Cardiac muscle cell (in vitro differentiated cells and primary cell): ENCODE measurements around the gene GAB1. TPM values are rescaled to one million over a fixed set of nuclear protein-coding genes. Genes with fewer than 3 reads are reported as not detected.

Experiments
- DNase-seq, 2 donors: peaks; one replicate each; pipeline versions ENCODE4 v3.0.0 to v3.0.0-alpha.2; 2010 to 2017; ENCODE audit warnings: low read depth in 1 of 2, low spot score in 1 of 2
- H3K27ac ChIP-seq: fragments of 200-600 bp; sonication (generic); 2 replicates; pipeline ENCODE4 v1.5.1; 2016
- H3K27me3 ChIP-seq: fragments of 200-600 bp; sonication (generic); 2 replicates; pipeline ENCODE4 v1.6.0; 2016; ENCODE audit warnings: control low read depth
- H3K36me3 ChIP-seq: fragments of 200-600 bp; sonication (generic); 2 replicates; pipeline ENCODE4 v1.5.1; 2016; ENCODE audit warnings: control low read depth
- H3K4me1 ChIP-seq: fragments of 200-600 bp; sonication (generic); 2 replicates; pipeline ENCODE4 v1.8.1; 2017; ENCODE audit warnings: low read depth, mild to moderate bottlenecking, mixed run types
- H3K4me3 ChIP-seq: fragments of 200-600 bp; sonication (generic); 2 replicates; pipeline ENCODE4 v1.5.1; 2016; ENCODE audit warnings: mild to moderate bottlenecking
- H3K9me3 ChIP-seq: fragments of 200-600 bp; sonication (generic); 2 replicates; pipeline ENCODE4 v1.5.1; 2017; ENCODE audit warnings: low read depth, mild to moderate bottlenecking, control low read depth
- polyA plus RNA-seq: library from polyadenylated mRNA; unstranded; fragments of >200 nt; fragmentation: Nextera tagmentation; extraction: Ambion mirVana; gene quantifications from 2 replicates; pipeline ENCODE4 v1.2.1, GENCODE V29; 2016
- total RNA-seq: library from RNA; depleted of rRNA; stranded (reverse); fragments of >200 nt; gene quantifications from 2 replicates; pipeline ENCODE4 v1.2.3, GENCODE V29; 2016
- TF ChIP-seq, protein P1 (sequence below): IDR thresholded peaks from 2 replicates; pipeline ENCODE4 v1.5.1; 2012; ENCODE audit warnings: low read depth, mild to moderate bottlenecking, low read length

The GAB1 gene
- total and polyA plus RNA-seq, 2 experiments from 2014 or later = 11.9 to 63.9 TPM

DNA sequence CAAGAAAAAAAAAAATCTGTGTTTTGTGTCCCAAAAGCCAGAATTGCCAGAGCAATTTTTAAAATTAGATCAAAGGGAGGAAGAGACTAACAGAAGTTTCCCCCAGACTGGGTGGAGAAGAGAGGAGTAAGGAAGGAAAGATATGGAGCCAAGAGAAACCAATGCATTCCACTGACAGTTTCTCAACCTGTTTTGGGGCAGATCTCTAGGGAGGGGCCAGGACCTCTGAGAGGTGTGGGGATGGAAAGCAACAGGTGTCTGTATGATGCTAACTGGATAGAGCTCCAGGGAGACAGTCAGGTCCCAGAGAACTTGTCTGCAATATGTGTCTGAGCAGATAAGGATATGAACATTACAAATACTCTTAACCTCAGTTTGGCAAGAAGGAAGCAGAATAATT, 22.7 kb upstream of the GAB1 start:
- Histone ChIP-seq H3K27ac (no peak overlapping the region), H3K9me3 (no peaks in the 10 kb centered on the region), H3K36me3 (no peaks in the 10 kb centered on the region), H3K4me1 (no peaks in the 10 kb centered on the region), H3K4me3 (no peak overlapping the region), H3K27me3 (peaks cover 15% of the 10 kb centered on the region)
- no peak for DNase-seq
- TF ChIP-seq, protein P1, sequence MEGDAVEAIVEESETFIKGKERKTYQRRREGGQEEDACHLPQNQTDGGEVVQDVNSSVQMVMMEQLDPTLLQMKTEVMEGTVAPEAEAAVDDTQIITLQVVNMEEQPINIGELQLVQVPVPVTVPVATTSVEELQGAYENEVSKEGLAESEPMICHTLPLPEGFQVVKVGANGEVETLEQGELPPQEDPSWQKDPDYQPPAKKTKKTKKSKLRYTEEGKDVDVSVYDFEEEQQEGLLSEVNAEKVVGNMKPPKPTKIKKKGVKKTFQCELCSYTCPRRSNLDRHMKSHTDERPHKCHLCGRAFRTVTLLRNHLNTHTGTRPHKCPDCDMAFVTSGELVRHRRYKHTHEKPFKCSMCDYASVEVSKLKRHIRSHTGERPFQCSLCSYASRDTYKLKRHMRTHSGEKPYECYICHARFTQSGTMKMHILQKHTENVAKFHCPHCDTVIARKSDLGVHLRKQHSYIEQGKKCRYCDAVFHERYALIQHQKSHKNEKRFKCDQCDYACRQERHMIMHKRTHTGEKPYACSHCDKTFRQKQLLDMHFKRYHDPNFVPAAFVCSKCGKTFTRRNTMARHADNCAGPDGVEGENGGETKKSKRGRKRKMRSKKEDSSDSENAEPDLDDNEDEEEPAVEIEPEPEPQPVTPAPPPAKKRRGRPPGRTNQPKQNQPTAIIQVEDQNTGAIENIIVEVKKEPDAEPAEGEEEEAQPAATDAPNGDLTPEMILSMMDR = no peak

- H3K9me3 ChIP-seq = no peaks in the 10 kb centered on the region
- H3K27me3 ChIP-seq = no peaks in the 10 kb centered on the region
- H3K4me1 ChIP-seq = no peaks in the 10 kb centered on the region
- no peak overlapping the region for H3K4me3 ChIP-seq
- no peak for DNase-seq
- TF ChIP-seq, protein P1 = no peak
- no peak overlapping the region for H3K27ac ChIP-seq
- H3K36me3 ChIP-seq = no peaks in the 10 kb centered on the region
Observed at GRCh38 chr4:143320113-143320512, 16.6 kb upstream of the GAB1 start.

- H3K27ac ChIP-seq = no peak overlapping the region
- H3K27me3 ChIP-seq = no peaks in the 10 kb centered on the region
- DNase-seq = no peak
- no peaks in the 10 kb centered on the region for H3K4me1 ChIP-seq
- no peaks in the 10 kb centered on the region for H3K36me3 ChIP-seq
- no peaks in the 10 kb centered on the region for H3K9me3 ChIP-seq
- H3K4me3 ChIP-seq = no peak overlapping the region
- TF ChIP-seq, protein P1 = no peak
Observed at GRCh38 chr4:143326735-143327134, 9.9 kb upstream of the GAB1 start.

DNA sequence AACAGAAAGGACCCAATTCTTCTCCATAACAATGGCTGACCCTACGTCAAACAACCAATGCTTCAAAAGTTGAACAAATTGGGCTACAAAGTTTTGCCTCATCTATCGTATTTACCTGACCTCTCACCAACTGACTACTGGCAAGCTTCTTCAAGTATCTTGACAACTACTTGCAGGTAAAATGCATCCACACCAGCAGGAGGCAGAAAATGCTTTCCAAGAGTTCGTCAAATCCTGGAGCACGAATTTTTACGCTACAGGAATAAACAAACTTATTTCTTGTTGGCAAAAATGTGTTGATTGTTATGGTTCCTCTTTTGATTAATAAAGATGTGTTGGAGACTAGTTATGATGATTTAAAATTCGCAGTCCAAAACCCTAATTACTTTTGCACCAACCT, 6.7 kb upstream of the GAB1 start:
- H3K9me3 ChIP-seq = no peaks in the 10 kb centered on the region
- no peaks in the 10 kb centered on the region for H3K36me3 ChIP-seq
- no peak overlapping the region for H3K4me3 ChIP-seq
- H3K4me1 ChIP-seq = no peaks in the 10 kb centered on the region
- TF ChIP-seq, protein P1 = no peak
- no peak overlapping the region for H3K27ac ChIP-seq
- DNase-seq = no peak
- no peaks in the 10 kb centered on the region for H3K27me3 ChIP-seq

GRCh38 chr4:143335979-143336780, 496 bp upstream of the GAB1 start:
- Histone ChIP-seq H3K4me3 (peak overlapping the region; percentile 97), H3K27me3 (no peaks in the 10 kb centered on the region), H3K27ac (peak overlapping the region; percentile 91), H3K36me3 (no peaks in the 10 kb centered on the region), H3K4me1 (peaks cover 17% of the 10 kb centered on the region), H3K9me3 (no peaks in the 10 kb centered on the region)
- TF ChIP-seq, protein P1 = no peak
- DNase-seq = peak; percentile 93 to 96
